Neural progenitor cell (in vitro differentiated cells): Measurements from ENCODE around the gene DNER.

ENCODE experiments used
- EZH2phosphoT487 ChIP-seq: fragments of 200-600 bp; sonication (generic); IDR thresholded peaks from 2 replicates; pipeline ENCODE4 v1.6.1; 2017; ENCODE audit warnings: antibody characterized with exemption
- TF ChIP-seq, protein P1 (sequence below): fragments of 200-600 bp; sonication (generic); IDR thresholded peaks from 2 replicates; pipeline ENCODE4 v1.5.1; 2017; ENCODE audit warnings: antibody characterized with exemption, mild to moderate bottlenecking

DNA sequence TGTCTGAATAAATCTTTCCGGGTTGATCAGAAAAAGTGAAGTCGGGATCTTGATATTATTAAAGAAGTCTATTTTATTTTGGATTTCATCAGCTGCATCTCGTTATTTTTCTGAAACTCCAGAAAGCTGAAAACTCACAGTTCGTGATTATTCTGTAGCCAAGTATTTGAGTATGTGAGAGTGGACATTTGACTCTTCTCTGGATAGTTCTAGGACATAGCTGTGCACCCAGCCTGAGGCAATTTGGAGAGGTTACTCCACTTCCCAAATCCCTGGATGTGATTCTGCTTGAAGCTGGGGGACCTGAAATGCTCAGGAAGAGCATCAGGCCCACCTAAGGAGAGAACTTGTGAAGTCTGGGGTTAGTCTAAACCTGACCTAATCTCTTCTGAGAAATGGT lies 325.6 kb downstream of the DNER start:
- TF ChIP-seq, protein P1, sequence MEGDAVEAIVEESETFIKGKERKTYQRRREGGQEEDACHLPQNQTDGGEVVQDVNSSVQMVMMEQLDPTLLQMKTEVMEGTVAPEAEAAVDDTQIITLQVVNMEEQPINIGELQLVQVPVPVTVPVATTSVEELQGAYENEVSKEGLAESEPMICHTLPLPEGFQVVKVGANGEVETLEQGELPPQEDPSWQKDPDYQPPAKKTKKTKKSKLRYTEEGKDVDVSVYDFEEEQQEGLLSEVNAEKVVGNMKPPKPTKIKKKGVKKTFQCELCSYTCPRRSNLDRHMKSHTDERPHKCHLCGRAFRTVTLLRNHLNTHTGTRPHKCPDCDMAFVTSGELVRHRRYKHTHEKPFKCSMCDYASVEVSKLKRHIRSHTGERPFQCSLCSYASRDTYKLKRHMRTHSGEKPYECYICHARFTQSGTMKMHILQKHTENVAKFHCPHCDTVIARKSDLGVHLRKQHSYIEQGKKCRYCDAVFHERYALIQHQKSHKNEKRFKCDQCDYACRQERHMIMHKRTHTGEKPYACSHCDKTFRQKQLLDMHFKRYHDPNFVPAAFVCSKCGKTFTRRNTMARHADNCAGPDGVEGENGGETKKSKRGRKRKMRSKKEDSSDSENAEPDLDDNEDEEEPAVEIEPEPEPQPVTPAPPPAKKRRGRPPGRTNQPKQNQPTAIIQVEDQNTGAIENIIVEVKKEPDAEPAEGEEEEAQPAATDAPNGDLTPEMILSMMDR = no peak
- no peak for TF ChIP-seq EZH2phosphoT487
